ENCODE measurements around the gene ARL14. TPM values are rescaled to one million over a fixed set of nuclear protein-coding genes. Genes with fewer than 3 reads are reported as not detected.

ARL14 gene
- total and polyA plus RNA-seq, 12 donors: 0.17 to 0.27 (median 0.20) TPM; not detected in 8

DNA sequence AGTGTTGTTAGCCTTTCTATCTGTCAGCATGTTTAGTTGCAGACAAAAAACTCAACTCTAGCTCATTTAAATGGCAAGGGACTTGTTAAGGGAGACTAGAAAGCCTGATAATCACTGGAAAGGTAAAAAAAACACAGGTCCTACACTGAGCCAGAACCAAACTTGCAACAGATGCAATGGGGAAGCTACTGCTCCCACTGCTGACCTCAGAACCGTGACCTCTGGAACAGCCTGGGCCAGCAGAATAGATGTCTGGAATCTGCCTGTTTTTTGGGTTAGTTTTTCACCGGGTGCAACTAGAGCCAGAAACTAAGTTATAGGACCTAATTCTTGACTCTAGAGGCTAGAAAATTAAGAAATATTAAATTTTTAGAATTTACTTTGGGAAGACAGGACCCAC is 32.5 kb upstream of the ARL14 start:
- Histone ChIP-seq H3K9me3 (replicated peaks in 1 of 3) (no peaks in the 10 kb centered on the region), H3K4me1 (replicated peaks in 1 of 2) (no peaks in the 10 kb centered on the region), H3K36me3 (replicated peaks in 1 of 2) (no peaks in the 10 kb centered on the region), H3K4me3 (no peak overlapping the region), H3K27me3 (no peaks in the 10 kb centered on the region), H3K27ac (no peak overlapping the region)
- intact Hi-C loops (cut with DNase I): no loop called here
- TF ChIP-seq, protein P1, sequence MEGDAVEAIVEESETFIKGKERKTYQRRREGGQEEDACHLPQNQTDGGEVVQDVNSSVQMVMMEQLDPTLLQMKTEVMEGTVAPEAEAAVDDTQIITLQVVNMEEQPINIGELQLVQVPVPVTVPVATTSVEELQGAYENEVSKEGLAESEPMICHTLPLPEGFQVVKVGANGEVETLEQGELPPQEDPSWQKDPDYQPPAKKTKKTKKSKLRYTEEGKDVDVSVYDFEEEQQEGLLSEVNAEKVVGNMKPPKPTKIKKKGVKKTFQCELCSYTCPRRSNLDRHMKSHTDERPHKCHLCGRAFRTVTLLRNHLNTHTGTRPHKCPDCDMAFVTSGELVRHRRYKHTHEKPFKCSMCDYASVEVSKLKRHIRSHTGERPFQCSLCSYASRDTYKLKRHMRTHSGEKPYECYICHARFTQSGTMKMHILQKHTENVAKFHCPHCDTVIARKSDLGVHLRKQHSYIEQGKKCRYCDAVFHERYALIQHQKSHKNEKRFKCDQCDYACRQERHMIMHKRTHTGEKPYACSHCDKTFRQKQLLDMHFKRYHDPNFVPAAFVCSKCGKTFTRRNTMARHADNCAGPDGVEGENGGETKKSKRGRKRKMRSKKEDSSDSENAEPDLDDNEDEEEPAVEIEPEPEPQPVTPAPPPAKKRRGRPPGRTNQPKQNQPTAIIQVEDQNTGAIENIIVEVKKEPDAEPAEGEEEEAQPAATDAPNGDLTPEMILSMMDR (IDR thresholded peaks at IDR 0.05): no peak
- no peak for TF ChIP-seq POLR2A (IDR thresholded peaks at IDR 0.05)
- no peak for DNase-seq
- 80 to 90% (median 85%) methylated on average over 2 of the region's 2 CpGs for WGBS, 4 donors

DNA sequence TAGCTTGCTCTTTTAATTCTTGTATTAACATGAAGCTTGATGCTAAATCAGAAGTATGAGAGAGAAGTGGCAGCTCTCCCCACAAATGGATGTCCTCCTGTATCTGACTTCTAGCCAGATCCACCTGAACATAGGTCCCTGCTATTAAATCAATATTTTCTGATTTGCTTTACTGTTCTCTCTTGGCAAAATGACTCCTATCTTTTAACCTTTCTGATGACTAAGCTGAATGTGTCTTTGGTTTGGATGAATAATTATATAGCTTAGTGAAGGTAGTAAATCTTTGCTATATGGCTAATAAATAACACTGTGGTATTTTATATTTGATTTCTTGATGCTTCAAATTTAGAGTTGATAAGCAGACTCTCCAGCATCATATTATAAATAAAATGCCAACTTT is 28.3 kb upstream of the ARL14 start:
- Histone ChIP-seq H3K27me3 (no peaks in the 10 kb centered on the region), H3K9me3 (replicated peaks in 1 of 3) (no peaks in the 10 kb centered on the region), H3K4me3 (no peak overlapping the region), H3K4me1 (replicated peaks in 1 of 2) (no peaks in the 10 kb centered on the region), H3K27ac (no peak overlapping the region), H3K36me3 (replicated peaks in 1 of 2) (no peaks in the 10 kb centered on the region)
- no peak for DNase-seq
- TF ChIP-seq, protein P1 (IDR thresholded peaks at IDR 0.05): no peak
- intact Hi-C loops (cut with DNase I): no loop called here

DNA sequence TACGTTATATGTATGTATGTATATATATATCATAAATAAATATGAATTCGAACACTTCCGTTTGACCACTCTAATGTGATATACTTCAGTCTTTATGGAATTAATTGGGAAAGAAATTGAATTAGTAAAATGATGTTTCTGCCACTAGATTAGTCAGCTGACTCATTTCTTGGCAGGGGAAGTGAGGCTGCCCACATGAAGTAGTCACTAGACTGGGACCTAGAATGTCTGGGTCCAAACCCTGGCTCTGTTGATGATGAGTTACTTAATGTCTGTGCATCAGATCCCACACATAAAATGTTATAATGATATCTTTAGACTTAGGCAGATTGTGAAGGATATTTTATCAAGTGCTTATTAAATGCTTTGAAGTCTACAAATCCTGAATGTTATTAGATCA is 27.4 kb upstream of the ARL14 start:
- no peaks in the 10 kb centered on the region for H3K4me1 ChIP-seq (replicated peaks in 1 of 2)
- DNase-seq: no peak
- no peak for TF ChIP-seq POLR2A (IDR thresholded peaks at IDR 0.05)
- TF ChIP-seq, protein P1 (IDR thresholded peaks at IDR 0.05): no peak
- H3K27ac ChIP-seq: no peak overlapping the region
- WGBS, 4 donors: 85 to 92% (median 89%) methylated on average over 3 of the region's 3 CpGs
- no peaks in the 10 kb centered on the region for H3K36me3 ChIP-seq (replicated peaks in 1 of 2)
- intact Hi-C loops (cut with DNase I): no loop called here
- H3K27me3 ChIP-seq: no peaks in the 10 kb centered on the region
- no peaks in the 10 kb centered on the region for H3K9me3 ChIP-seq (replicated peaks in 1 of 3)
- no peak overlapping the region for H3K4me3 ChIP-seq

DNA sequence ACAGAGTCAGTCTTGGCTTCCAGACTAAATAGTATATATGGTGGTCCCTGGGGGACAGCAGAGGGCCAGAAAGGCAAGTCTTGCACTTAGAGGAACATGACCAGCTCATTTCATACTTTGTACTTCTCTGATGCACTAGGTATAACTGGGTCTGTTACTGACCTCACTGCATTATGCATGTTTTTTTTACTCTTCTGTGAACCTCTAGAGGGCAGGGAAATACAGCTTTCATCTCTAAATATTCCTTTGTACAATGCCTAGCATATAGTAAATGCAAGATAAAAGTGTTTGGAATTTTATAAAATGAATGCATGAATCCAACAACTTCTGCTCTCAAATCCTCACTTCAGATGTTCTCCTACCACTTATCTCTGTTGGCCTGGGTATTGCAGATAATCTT is 23.4 kb upstream of the ARL14 start:
- H3K27me3 ChIP-seq: no peaks in the 10 kb centered on the region
- no peak overlapping the region for H3K27ac ChIP-seq
- no peaks in the 10 kb centered on the region for H3K9me3 ChIP-seq (replicated peaks in 1 of 3)
- TF ChIP-seq, protein P1 (IDR thresholded peaks at IDR 0.05): no peak
- TF ChIP-seq POLR2A (IDR thresholded peaks at IDR 0.05): no peak
- no peaks in the 10 kb centered on the region for H3K4me1 ChIP-seq (replicated peaks in 1 of 2)
- intact Hi-C loops (cut with DNase I): no loop called here
- H3K36me3 ChIP-seq (replicated peaks in 1 of 2): no peaks in the 10 kb centered on the region
- DNase-seq: no peak
- no peak overlapping the region for H3K4me3 ChIP-seq

Data from adrenal gland (tissue), 12 donors.